OCI-LY1 (cell line): ENCODE measurements around the gene GNAQ.

ENCODE experiments used
- H2AFZ ChIP-seq: fragments of 200-600 bp; sonication (generic), shearing (Covaris generic); 2 replicates; pipeline ENCODE4 v1.6.0; 2014; ENCODE audit warnings: antibody characterized with exemption, mild to moderate bottlenecking, low read length
- H3F3A ChIP-seq: fragments of 200-600 bp; sonication (generic), shearing (Covaris generic); 2 replicates; pipeline ENCODE4 v1.6.0; 2014; ENCODE audit warnings: mild to moderate bottlenecking, antibody characterized with exemption, low read length, moderate library complexity; ENCODE audit not compliant: insufficient read depth
- H3K27ac ChIP-seq: fragments of 200-600 bp; sonication (generic); 2 replicates; pipeline ENCODE4 v1.5.1; 2014; ENCODE audit warnings: low read length, mixed run types, mild to moderate bottlenecking, low read depth; ENCODE audit not compliant: poor library complexity, severe bottlenecking
- H3K27me3 ChIP-seq: fragments of 200-600 bp; sonication (generic); 2 replicates; pipeline ENCODE4 v1.6.0; 2014; ENCODE audit warnings: antibody characterized with exemption, mild to moderate bottlenecking, low read length, moderate library complexity; ENCODE audit not compliant: insufficient read depth
- H3K36me3 ChIP-seq: fragments of 200-600 bp; sonication (generic); 2 replicates; pipeline ENCODE4 v1.6.1; 2014; ENCODE audit warnings: mild to moderate bottlenecking, antibody characterized with exemption, low read length, moderate library complexity, mixed read lengths; ENCODE audit not compliant: insufficient read depth
- H3K4me1 ChIP-seq: fragments of 200-600 bp; sonication (generic); 2 replicates; pipeline ENCODE4 v1.5.1; 2014; ENCODE audit warnings: mild to moderate bottlenecking, low read length, moderate library complexity; ENCODE audit not compliant: insufficient read depth, severe bottlenecking
- H3K4me2 ChIP-seq: fragments of 200-600 bp; sonication (generic), shearing (Covaris generic); 2 replicates; pipeline ENCODE4 v1.6.1; 2014; ENCODE audit warnings: low read length
- H3K4me3 ChIP-seq: fragments of 200-600 bp; sonication (generic); 2 replicates; pipeline ENCODE4 v1.5.1; 2014; ENCODE audit warnings: low read length, low read depth, mild to moderate bottlenecking, mixed read lengths; ENCODE audit not compliant: poor library complexity, severe bottlenecking
- H3K79me2 ChIP-seq: fragments of 200-600 bp; shearing (Covaris generic); 2 replicates; pipeline ENCODE4 v1.6.1; 2016; ENCODE audit warnings: mixed run types, low read length, mixed read lengths; ENCODE audit not compliant: insufficient read depth
- H3K9ac ChIP-seq: fragments of 200-600 bp; sonication (generic), shearing (Covaris generic); 2 replicates; pipeline ENCODE4 v1.6.1; 2014; ENCODE audit warnings: mild to moderate bottlenecking, low read length, mixed read lengths
- H3K9me2 ChIP-seq: fragments of 200-600 bp; sonication (generic), shearing (Covaris generic); 2 replicates; pipeline ENCODE4 v1.6.1; 2014; ENCODE audit warnings: low read depth, mild to moderate bottlenecking, low read length, mixed read lengths
- H3K9me3 ChIP-seq: fragments of 200-600 bp; shearing (Covaris generic); 2 replicates; pipeline ENCODE4 v1.6.1; 2014; ENCODE audit warnings: low read length, mixed read lengths
- H4K20me1 ChIP-seq: fragments of 200-600 bp; sonication (generic), shearing (Covaris generic); 2 replicates; pipeline ENCODE4 v1.6.0; 2016; ENCODE audit warnings: mild to moderate bottlenecking, low read length; ENCODE audit not compliant: insufficient read depth
- CTCF ChIP-seq: fragments of 200-600 bp; sonication (generic), shearing (Covaris generic); IDR thresholded peaks from 2 replicates; pipeline ENCODE4 v1.5.1; 2017; ENCODE audit warnings: mild to moderate bottlenecking, antibody characterized with exemption, low read length, moderate library complexity, mixed read lengths
- EZH2 ChIP-seq: fragments of 200-600 bp; sonication (generic), shearing (Covaris generic); IDR thresholded peaks from 2 replicates; pipeline ENCODE4 v1.8.0; 2017; ENCODE audit warnings: borderline replicate concordance, mixed run types, mild to moderate bottlenecking, antibody characterized with exemption, low read length, moderate library complexity, mixed read lengths

Gene GNAQ

GRCh38 chr9:77677397-77677796 lies 354.2 kb downstream of the GNAQ start:
- no peak overlapping the region for H2AFZ ChIP-seq
- no peaks in the 10 kb centered on the region for H3K36me3 ChIP-seq
- H3F3A ChIP-seq, result no peaks in the 10 kb centered on the region
- no peak overlapping the region for H3K4me3 ChIP-seq
- H3K9me2 ChIP-seq, result no peaks in the 10 kb centered on the region
- H3K27ac ChIP-seq, result no peak overlapping the region
- no peak for TF ChIP-seq CTCF
- no peak for TF ChIP-seq EZH2
- H3K4me2 ChIP-seq, result no peak overlapping the region
- H3K9me3 ChIP-seq, result no peaks in the 10 kb centered on the region
- no peak overlapping the region for H3K9ac ChIP-seq
- no peaks in the 10 kb centered on the region for H3K4me1 ChIP-seq
- H3K79me2 ChIP-seq, result no peaks in the 10 kb centered on the region
- H4K20me1 ChIP-seq, result no peaks in the 10 kb centered on the region
- H3K27me3 ChIP-seq, result no peaks in the 10 kb centered on the region

GRCh38 chr9:77673941-77674791 lies 357.4 kb downstream of the GNAQ start:
- H3K4me1 ChIP-seq, result no peaks in the 10 kb centered on the region

GRCh38 chr9:77672183-77672582 lies 359.4 kb downstream of the GNAQ start:
- no peak for TF ChIP-seq CTCF
- TF ChIP-seq EZH2, result no peak
- no peaks in the 10 kb centered on the region for H4K20me1 ChIP-seq
- H3K4me1 ChIP-seq, result no peaks in the 10 kb centered on the region

More at GRCh38 chr9:77673941-77674791, 357.4 kb downstream of the GNAQ start:
- H4K20me1 ChIP-seq, result no peaks in the 10 kb centered on the region
- TF ChIP-seq EZH2 (no peak), CTCF (no peak)
- H3K9ac ChIP-seq, result no peak overlapping the region
- no peaks in the 10 kb centered on the region for H3F3A ChIP-seq
- no peak overlapping the region for H3K27ac ChIP-seq
- no peaks in the 10 kb centered on the region for H3K27me3 ChIP-seq
- H3K4me2 ChIP-seq, result no peak overlapping the region
- H3K79me2 ChIP-seq, result no peaks in the 10 kb centered on the region
- H2AFZ ChIP-seq, result no peak overlapping the region
- H3K36me3 ChIP-seq, result no peaks in the 10 kb centered on the region
- no peak overlapping the region for H3K4me3 ChIP-seq
- no peaks in the 10 kb centered on the region for H3K9me3 ChIP-seq
- no peaks in the 10 kb centered on the region for H3K9me2 ChIP-seq

More at GRCh38 chr9:77672183-77672582, 359.4 kb downstream of the GNAQ start:
- H3K4me3 ChIP-seq, result no peak overlapping the region
- H3K4me2 ChIP-seq, result no peak overlapping the region
- no peaks in the 10 kb centered on the region for H3K79me2 ChIP-seq
- H3K27me3 ChIP-seq, result no peaks in the 10 kb centered on the region
- no peak overlapping the region for H3K27ac ChIP-seq
- H3K9ac ChIP-seq, result no peak overlapping the region
- H3K9me3 ChIP-seq, result no peaks in the 10 kb centered on the region
- H3K36me3 ChIP-seq, result no peaks in the 10 kb centered on the region
- no peak overlapping the region for H2AFZ ChIP-seq
- H3F3A ChIP-seq, result no peaks in the 10 kb centered on the region
- no peaks in the 10 kb centered on the region for H3K9me2 ChIP-seq
